AG08396 (cell line): ENCODE data around the gene ZSCAN25.
A peak's percentile ranks its signal among the peaks of the same experiment; 100 is the strongest.
"Not testable (repeated sequence)": the region's sequence is repeated elsewhere in the genome, so short reads cannot be mapped to it uniquely, and the experiment has no call there.

Source experiments
- DNase-seq: peaks from one replicate; pipeline ENCODE4 v3.0.0; 2012; ENCODE audit warnings: low spot score, mixed read lengths

ZSCAN25 gene

DNA sequence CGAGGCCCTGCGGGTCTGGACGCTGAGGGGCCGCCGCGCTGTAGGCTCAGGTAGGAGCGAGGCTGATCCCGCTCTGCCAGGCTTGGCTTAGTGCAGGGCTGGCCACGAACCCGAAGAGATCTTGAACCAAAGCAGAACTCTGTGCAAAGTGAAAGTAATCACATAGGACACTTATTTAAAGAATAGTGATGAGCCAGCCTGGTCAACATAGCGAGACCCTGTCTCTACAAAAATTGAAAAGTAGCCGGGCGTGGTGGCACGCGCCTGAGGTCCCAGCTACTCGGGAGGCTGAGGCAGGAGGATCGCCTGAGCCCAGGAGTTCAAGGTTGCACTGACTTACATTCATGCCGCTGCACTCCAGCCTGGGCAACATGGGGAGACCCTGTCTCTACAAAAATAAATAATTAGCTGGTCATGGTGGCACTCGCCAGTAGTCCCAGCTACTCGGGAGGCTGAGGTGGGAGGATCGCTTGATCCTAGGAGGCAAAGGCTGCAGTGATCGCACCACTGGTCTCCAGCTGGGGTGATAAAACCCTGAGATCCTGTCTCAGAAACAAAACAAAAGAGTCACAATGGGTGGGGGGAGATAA is 541 bp downstream of the ZSCAN25 start:
- DNase-seq = no peak

DNA sequence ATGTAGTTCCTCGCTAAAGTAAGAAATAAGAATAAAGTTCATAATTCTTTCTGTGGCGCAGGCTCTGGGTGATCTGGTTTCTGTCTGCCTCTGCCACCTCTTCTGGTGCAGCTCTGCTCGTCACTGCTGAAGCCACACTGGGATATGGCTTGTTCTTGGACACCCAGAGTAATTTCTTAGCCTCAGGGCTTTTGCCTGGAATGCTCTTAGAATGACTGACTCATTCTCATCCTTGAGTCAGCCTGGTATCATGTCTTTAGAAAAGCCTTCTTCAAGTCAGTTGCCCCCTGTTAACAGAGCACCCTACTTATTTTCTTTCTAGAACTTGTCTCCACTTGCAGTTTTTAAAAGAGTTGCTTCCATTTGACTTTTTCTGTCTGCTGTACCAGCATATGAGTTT is 2.0 kb downstream of the ZSCAN25 start:
- peak; percentile 49 for DNase-seq

DNA sequence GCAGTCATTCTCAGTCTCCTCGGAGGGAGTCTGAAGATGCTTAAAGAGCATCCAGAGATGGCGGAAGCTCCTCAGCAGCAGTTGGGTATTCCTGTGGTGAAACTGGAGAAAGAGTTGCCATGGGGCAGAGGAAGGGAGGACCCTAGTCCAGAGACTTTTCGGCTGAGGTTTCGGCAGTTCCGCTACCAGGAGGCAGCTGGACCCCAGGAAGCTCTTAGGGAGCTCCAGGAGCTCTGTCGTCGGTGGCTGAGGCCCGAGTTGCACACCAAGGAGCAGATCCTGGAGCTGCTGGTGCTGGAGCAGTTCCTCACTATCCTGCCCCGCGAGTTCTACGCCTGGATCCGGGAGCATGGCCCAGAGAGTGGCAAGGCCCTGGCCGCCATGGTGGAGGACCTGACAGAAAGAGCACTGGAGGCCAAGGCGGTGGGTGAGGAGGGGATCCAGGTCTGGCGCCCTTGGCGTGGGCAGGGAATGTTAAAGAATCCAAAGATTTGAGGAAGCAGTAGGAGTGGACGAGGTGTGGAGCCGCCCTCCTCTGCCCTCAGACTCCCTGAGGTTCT is 2.9 kb downstream of the ZSCAN25 start:
- DNase-seq = no peak

- no peak for DNase-seq
These were observed 4.5 kb downstream of the ZSCAN25 start for GRCh38 chr7:99621271-99621670.

- no peak for DNase-seq
These were observed 5.8 kb downstream of the ZSCAN25 start for GRCh38 chr7:99622596-99622995.

- DNase-seq = no peak
These were observed 6.4 kb downstream of the ZSCAN25 start for GRCh38 chr7:99623091-99623693.

GRCh38 chr7:99623702-99624447 is 7.1 kb downstream of the ZSCAN25 start:
- no peak for DNase-seq

DNA sequence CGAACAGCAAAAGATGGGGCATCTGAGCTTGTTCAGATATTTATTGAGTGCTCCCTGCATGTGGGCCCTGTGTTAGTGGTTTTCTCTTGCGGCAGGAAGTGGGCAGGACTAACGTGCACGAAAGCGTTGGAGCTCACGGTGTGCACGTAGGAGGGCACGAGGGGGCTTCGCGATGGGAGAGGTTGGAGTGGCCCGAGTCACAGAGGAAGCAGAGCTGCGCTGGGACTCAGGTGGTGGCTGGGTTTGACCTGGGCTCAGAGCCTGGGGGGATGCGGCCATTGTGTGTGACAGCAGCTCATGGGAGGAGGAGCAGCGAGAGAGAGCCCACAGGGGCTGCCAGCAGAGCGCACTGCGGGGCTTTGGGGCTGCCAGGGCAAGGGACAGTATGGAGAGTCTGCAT is 7.7 kb downstream of the ZSCAN25 start:
- no peak for DNase-seq

GRCh38 chr7:99625321-99625720 is 8.6 kb downstream of the ZSCAN25 start:
- no peak for DNase-seq

DNA sequence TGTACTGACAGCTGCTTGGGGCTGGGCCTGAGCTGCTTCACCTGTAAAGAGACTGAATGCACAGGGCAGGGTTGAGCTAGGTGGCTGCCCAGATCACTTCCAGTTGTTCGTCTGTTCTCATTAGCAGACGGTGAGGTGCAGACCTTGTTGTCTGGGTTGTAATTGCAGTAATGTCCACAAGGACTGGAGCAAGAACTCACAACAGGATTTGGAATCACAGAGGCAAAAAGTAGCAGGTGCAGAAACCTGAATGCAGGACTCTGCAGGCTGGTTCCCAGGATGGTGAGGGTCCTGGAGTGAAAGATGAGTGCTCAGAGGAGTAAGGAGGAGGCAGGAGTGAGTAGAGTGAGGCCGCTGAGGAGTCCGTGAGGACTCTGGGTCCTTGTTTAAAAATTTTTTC is 9.2 kb downstream of the ZSCAN25 start:
- no peak for DNase-seq

GRCh38 chr7:99626661-99627060 is 9.9 kb downstream of the ZSCAN25 start:
- DNase-seq = no peak

DNA sequence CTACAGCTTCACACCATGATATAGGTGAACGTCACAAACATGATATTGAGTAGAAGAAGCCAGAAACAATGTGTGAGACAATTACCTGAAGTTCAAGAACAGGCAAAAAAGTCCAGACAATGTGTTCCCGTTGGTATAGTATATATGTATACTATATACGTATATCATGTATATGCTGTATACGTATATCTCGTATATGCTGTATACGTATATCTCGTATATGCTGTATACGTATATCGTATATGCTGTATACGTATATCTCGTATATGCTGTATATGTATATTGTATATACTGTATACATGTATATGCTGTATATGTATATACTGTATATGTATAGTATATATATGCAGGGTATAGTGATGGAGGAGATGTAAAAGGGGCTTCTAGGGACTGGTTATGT is 10.8 kb downstream of the ZSCAN25 start:
- no peak for DNase-seq

- DNase-seq = no peak
These were observed 12.0 kb downstream of the ZSCAN25 start for GRCh38 chr7:99628471-99629465.

GRCh38 chr7:99629643-99630042 is 12.9 kb downstream of the ZSCAN25 start:
- no peak for DNase-seq

DNA sequence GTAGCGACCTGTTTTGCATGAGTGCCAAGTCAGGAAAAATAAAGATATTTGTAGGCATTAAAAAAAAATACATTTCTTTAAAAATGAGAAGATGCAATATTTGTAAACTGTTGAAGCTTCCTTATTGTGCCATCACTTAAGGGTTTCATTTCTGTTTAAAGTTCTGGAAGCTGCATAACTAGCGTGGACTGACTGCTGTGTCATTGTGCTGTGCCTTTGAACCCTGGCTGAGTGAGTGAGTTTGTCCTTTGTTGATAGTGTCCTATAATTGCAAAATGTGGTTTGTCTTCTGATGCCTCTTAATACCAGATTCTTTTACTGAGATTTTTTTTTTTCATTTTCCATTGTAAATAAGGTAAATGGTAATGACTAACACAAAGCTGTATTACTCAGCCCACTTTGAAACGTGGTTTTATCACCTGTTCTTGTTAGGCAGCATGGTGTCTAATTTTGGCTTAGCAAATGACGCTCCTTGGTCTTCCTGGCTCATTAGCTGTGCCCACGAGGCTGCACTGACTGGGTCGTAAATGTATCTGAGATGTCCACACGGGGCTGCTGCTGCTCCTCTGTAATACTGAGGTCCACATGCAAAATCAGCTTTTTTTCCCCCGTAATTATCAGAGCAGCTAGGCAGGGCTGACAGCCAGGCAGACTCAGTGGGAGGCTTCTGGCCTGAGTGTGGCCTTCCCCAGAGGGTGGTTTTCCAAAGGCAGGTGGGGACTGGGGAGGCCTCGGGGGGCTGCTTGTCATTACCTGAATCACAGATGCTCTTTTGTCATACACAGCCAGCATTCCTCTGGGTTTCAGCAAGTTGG is 14.8 kb downstream of the ZSCAN25 start:
- peak; percentile 45 for DNase-seq

GRCh38 chr7:99637414-99637813 is 20.7 kb downstream of the ZSCAN25 start:
- not testable (repeated sequence) for DNase-seq

GRCh38 chr7:99638731-99639130 is 22.0 kb downstream of the ZSCAN25 start:
- no peak for DNase-seq

DNA sequence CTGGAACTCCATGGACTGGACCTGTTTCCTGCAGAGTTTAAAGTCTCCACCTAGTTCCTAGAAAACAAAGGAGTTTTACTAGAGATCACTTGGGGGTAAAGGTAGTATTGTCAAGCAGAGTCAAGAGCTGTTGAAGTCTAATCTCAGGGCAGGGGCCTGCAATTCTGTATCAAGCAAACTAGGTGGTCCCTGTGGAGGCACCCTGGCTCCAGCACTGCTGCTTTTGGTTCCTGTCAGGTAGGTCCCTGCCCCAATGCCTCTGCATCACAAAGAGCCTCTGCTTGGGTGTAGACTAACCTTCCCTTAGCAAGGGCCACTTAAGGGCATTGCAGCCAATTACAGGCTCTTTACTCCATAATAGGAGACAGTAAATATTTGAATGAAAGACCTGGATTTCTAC is 22.5 kb downstream of the ZSCAN25 start:
- DNase-seq = no peak

DNA sequence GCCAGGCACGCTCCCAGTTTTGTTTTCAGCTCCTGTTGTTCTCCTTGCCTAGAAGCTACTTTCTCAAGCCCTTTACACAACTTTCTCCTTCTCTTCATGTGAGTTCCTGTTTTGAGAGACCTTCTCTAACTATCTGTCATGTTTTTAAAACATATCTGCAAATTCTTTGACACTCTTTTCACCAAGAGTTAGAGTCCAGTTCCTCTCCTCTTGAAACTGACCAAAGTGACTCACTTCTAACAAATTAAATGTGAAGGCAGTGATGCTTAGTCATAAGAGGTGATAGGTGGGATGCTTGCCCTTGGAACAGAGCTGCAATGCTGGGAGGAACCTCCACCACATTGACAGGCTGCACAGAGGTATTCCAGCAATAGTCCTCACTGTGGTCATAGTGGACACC is 25.3 kb downstream of the ZSCAN25 start:
- no peak for DNase-seq

DNA sequence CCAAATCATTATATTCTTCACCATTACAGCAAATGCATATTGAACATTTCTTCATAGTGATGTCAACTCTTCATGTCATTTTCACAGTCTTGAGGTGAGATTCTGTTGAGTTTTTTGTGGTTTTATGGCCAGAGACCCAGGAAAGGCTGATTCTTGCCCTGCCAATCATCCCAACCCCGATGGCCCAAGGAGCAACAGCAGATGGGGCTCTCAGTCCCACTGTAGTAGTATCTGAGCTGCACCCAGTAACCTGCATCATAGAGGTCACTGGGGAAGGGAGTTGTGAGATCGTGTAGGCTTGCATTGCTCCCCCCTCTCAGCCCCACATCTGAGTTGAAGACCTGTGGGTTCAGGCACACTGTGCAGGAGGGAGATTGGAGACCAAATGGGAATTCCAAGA is 26.7 kb downstream of the ZSCAN25 start:
- no peak for DNase-seq

DNA sequence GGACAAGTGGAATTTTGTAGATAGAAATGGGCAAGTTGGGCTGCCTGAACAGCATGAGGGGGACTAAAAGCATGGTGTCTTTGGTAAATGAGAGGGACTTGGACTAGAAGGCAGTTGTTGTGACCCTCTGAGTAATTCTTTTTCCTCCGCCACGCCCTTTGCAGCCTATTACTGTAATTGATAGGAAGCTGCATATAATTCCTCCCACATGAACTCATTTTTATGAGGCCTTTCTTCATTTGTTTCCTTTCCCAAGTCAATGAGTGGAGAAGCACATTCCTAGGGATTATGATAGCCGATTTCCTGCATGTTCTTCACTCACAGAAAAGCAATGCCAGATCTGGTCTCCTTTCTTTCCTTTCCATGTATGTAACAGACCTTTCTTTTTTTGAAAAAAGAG is 27.7 kb downstream of the ZSCAN25 start:
- no peak for DNase-seq
